SKM-1 (cell line): ENCODE measurements around the gene MARCHF3.
"Not testable (repeated sequence)": the region's sequence is repeated elsewhere in the genome, so short reads cannot be mapped to it uniquely, and the experiment has no call there.

Experiments
- DNase-seq: peaks from one replicate; lab custom pipeline; 2025; ENCODE audit not compliant: unreplicated experiment; lab: John Stamatoyannopoulos, UW

The MARCHF3 gene

GRCh38 chr5:126961128-126961527 is 69.2 kb downstream of the MARCHF3 start:
- DNase-seq: no peak

- DNase-seq: no peak
Measured at GRCh38 chr5:126959188-126959587, 71.2 kb downstream of the MARCHF3 start.

DNA sequence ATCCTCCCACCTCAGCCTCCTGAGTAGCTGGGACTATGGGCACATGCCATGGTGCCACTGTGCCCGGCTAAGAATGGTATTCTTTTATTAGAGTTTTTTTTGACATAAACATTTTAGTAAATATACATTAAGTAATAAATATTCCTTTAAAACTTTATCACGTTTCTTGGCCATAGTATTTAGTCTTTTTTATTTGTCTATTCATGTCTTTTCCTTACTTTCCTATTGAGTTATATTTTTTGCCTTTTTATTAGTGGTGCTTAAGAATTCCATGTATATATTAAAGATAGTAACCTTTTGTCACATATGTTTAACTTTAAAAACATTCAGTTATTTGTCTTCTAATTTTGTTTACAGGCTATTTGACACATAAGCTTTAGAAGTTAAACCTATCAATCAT is 73.4 kb downstream of the MARCHF3 start:
- no peak for DNase-seq

DNA sequence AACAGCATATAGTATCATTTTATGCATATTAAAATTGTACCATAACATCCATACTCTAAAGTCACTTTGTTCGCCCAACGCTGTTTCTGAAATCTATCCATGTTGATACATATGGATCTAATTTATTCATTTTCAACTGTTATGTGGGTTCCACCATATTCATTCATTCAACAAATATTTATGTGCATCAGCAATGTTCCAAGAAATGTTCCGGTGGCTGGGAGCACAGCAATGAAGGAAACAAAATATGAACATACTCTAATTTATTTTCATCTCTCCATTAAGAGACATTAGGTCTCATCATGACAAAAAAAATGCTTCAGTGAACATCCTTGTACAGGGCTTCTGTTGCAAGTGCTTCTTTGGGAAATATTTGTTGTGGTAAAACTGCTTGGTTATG is 75.4 kb downstream of the MARCHF3 start:
- no peak for DNase-seq

GRCh38 chr5:126953640-126954039 is 76.7 kb downstream of the MARCHF3 start:
- DNase-seq: no peak

- no peak for DNase-seq
Measured at GRCh38 chr5:126949475-126949874, 80.9 kb downstream of the MARCHF3 start.

GRCh38 chr5:126948453-126948852 is 81.9 kb downstream of the MARCHF3 start:
- DNase-seq: no peak

DNA sequence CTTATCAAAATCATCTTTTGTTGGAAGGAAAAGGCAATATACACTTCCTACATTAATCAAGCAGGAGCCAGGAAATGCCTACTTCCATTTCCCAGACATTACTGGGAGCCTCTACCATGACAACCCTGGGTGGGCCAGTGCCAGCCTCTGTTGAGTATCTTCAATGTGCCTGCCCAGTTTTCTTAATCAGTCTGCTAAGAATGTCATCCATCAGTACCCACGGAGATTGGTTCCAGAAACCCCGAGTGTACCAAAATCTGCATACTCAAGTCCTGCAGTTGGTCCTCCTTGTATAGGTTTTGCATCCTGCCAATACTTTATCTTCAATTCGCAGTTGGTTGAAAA is 82.4 kb downstream of the MARCHF3 start:
- DNase-seq: no peak

GRCh38 chr5:126947146-126948010 is 83.0 kb downstream of the MARCHF3 start:
- no peak for DNase-seq

- not testable (repeated sequence) for DNase-seq
Measured at GRCh38 chr5:126942908-126943307, 87.5 kb downstream of the MARCHF3 start.

DNA sequence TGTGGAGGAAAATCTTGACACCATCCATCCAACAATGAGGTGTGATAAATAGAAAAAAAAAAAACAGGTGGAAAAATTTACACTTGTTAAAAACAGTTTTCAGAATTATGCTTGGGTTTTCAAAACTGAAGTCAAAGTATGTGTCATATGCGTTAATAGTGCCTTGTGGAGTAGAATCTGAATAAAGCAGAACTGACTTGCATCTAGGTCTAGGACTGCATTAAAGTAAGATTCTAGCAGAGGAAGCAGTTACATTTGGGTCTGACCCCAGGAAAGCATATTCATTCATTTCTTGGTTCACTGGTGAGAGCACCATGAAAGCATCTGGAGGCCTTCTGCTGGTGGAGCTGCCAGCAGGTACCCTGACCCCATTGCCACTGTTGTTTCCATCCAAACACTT is 89.0 kb downstream of the MARCHF3 start:
- no peak for DNase-seq

DNA sequence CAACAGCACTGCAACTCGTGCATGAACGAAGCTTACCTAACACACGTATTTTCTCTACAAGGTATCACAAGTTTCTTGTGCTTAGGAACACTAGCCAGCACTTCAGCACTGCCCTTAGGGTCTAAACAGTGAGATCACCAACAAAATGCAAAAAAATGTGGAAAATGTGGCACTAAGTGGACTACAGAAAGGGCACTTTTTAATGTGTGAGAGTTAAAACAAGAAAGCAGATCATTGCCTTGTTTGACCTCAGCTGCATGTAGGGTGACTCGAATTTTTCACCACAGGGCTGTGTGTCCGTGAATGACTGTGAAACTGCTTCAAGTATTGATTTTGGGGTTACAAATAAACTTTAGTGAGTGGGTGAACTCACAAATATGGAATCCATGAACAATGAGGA is 90.5 kb downstream of the MARCHF3 start:
- DNase-seq: no peak

DNA sequence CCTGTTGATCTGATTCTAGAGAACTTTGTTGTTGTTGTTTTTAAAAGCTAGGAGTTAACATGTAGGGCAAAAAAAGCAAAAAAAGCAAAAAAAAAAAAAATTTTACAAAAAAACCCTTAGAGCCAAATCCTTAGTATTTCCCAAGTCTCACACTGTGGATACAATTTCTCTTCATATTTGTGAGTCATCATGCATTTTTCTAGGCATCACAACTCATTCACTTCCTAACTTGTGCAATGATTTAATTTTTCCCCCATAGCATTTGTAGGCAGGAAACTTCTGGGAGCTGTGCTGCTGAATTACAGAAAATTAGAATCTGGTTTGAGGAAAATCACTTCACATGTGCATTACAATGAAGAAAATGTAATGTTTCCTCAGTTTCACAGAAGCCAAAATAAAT is 91.9 kb downstream of the MARCHF3 start:
- no peak for DNase-seq

GRCh38 chr5:126937771-126938170 is 92.6 kb downstream of the MARCHF3 start:
- no peak for DNase-seq

GRCh38 chr5:126936775-126937418 is 93.5 kb downstream of the MARCHF3 start:
- DNase-seq: no peak

GRCh38 chr5:126931963-126932660 is 98.2 kb downstream of the MARCHF3 start:
- no peak for DNase-seq

- DNase-seq: no peak
Measured at GRCh38 chr5:126928041-126928440, 102.3 kb downstream of the MARCHF3 start.

DNA sequence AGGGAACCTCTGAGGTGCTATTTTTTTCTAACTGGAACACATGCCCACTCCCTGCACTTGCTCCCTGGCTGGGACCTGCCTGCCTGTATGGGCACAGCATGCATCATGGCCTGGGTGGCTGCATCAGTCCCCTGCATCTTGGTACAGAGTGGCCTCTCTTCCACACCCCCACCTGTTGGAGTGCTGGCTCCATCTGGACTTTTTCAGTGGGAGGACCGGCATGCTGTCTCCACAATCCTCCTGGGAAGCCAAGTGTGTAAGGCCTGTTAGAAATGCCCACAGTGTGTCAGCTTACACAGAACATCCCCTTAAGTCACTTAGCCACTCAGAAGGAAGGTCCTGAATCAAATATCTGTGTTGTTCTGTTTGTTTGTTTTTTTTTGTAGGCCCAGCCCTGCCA is 102.9 kb downstream of the MARCHF3 start:
- no peak for DNase-seq

DNA sequence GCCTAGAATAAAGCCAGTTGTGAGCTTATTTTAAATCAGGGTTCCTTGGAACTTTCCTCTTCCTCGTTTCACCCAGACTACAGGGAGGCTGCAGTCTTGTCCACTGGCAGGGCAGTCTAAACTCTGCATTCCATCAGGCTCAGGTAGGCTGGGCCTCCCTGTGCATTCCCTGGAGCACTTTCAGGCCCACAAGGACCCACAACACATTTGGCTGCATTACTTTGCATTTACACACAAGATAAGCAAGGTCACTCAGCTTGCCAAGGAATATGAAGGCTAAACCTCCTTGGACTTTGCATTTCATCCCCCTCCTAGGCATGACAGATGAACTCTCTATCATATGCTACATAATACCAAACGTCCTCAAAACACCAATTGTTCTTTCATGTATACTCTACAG is 104.2 kb downstream of the MARCHF3 start:
- DNase-seq: no peak

GRCh38 chr5:126925482-126925881 is 104.9 kb downstream of the MARCHF3 start:
- DNase-seq: no peak

GRCh38 chr5:126924331-126925033 is 105.9 kb downstream of the MARCHF3 start:
- no peak for DNase-seq
